Left lung (tissue), 10 donors: ENCODE results near the gene TMCC3. TPM values are rescaled to one million over a fixed set of nuclear protein-coding genes. Genes with fewer than 3 reads are reported as not detected.
A peak's percentile ranks its signal among the peaks of the same experiment; 100 is the strongest.

Experiments used
- ATAC-seq: fragments of 200-7000 bp; cut with Tn5 transposase; one replicate; pipeline ENCODE4 v1.9.1; 2020; ENCODE audit warnings: moderate library complexity
- DNase-seq, 4 donors: peaks; one replicate each; pipeline ENCODE4 v3.0.0-alpha.2; 2013 to 2020
- H3K27ac ChIP-seq, 2 donors: fragments of 200-600 bp; sonication (generic) in 1 of 2; one replicate each; pipeline versions ENCODE4 v1.5.0 to v1.8.0; 2020 to 2021
- H3K27me3 ChIP-seq, 2 donors: fragments of 200-600 bp; sonication (generic) in 1 of 2; one replicate each; pipeline versions ENCODE4 v1.5.0 to v1.8.0; 2020 to 2021
- H3K36me3 ChIP-seq, 2 donors: fragments of 200-600 bp; sonication (generic) in 1 of 2; one replicate each; pipeline versions ENCODE4 v1.5.0 to v1.8.0; 2020 to 2021
- H3K4me1 ChIP-seq, 2 donors: fragments of 200-600 bp; one replicate each; pipeline ENCODE4 v1.8.0; 2021
- H3K4me3 ChIP-seq, 2 donors: fragments of 200-600 bp; sonication (generic) in 1 of 2; one replicate each; pipeline versions ENCODE4 v1.5.0 to v1.8.0; 2020 to 2021; ENCODE audit warnings: mild to moderate bottlenecking in 1 of 2
- H3K9me3 ChIP-seq, 2 donors: fragments of 200-600 bp; sonication (generic) in 1 of 2; one replicate each; pipeline versions ENCODE4 v1.5.0 to v1.8.0; 2020 to 2021
- intact Hi-C, 2 donors: fragments of 100-400 bp; cut with DNase I; formaldehyde crosslinking; loops; one replicate each; pipeline versions ENCODE4 v1.11.2 to v1.14.2; 2022
- polyA plus RNA-seq, 6 donors: library from polyadenylated mRNA; unstranded; fragments of 120-200 nt; gene quantifications; one replicate each; pipeline ENCODE4 v1.2.1, GENCODE V29; 2013; ENCODE audit not compliant: insufficient read length in 6 of 6
- total RNA-seq, 2 donors: library from RNA; stranded (reverse); fragmentation: NEBNext Ultra II Directional; extraction: Animal tissue kit (Norgen Biotek cat#: 25700); gene quantifications; one replicate each; pipeline ENCODE4 v1.2.1, GENCODE V29; 2021
- TF ChIP-seq, protein P1 (sequence below), 2 donors: fragments of 200-600 bp; sonication (generic) in 1 of 2; IDR thresholded peaks; one replicate each; pipeline versions ENCODE4 v1.5.0 to v1.8.0; 2021; ENCODE audit warnings: antibody characterized with exemption in 2 of 2
- donor health status: DM: no; HTN: yes; CAD: no.
- donor health status: DM: no; HTN: no; CAD: no.

TMCC3 gene
- total and polyA plus RNA-seq, 8 donors = 3.7 to 11.4 (median 6.8) TPM

DNA sequence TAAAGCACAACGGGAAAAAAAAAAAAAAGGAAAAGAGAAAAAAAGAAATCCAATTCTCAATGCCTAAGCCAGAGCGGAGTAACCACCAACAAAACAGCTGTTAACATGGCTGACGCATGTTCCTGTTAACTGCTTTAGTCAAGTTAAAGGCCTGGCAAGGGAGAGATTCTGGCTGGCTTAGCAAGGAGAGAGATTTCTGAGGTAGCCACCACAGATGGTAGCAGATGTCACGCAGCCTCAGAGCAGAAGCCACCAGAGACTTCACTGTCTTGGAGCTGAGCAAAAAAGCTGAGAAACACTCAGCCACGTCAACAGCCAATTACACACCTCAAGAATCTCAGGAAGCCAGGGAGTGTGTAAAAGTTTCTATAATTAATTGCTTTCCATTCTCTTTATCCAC is 87.1 kb downstream of the TMCC3 start:
- ATAC-seq = no peak
- Histone ChIP-seq H3K27me3 (no peaks in the 10 kb centered on the region), H3K4me1 (no peaks in the 10 kb centered on the region), H3K27ac (no peak overlapping the region), H3K4me3 (no peak overlapping the region), H3K9me3 (no peaks in the 10 kb centered on the region), H3K36me3 (no peaks in the 10 kb centered on the region)
- no peak for DNase-seq
- intact Hi-C loops = no loop called here
- TF ChIP-seq, protein P1, sequence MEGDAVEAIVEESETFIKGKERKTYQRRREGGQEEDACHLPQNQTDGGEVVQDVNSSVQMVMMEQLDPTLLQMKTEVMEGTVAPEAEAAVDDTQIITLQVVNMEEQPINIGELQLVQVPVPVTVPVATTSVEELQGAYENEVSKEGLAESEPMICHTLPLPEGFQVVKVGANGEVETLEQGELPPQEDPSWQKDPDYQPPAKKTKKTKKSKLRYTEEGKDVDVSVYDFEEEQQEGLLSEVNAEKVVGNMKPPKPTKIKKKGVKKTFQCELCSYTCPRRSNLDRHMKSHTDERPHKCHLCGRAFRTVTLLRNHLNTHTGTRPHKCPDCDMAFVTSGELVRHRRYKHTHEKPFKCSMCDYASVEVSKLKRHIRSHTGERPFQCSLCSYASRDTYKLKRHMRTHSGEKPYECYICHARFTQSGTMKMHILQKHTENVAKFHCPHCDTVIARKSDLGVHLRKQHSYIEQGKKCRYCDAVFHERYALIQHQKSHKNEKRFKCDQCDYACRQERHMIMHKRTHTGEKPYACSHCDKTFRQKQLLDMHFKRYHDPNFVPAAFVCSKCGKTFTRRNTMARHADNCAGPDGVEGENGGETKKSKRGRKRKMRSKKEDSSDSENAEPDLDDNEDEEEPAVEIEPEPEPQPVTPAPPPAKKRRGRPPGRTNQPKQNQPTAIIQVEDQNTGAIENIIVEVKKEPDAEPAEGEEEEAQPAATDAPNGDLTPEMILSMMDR (IDR thresholded peaks at IDR 0.05) = no peak

DNA sequence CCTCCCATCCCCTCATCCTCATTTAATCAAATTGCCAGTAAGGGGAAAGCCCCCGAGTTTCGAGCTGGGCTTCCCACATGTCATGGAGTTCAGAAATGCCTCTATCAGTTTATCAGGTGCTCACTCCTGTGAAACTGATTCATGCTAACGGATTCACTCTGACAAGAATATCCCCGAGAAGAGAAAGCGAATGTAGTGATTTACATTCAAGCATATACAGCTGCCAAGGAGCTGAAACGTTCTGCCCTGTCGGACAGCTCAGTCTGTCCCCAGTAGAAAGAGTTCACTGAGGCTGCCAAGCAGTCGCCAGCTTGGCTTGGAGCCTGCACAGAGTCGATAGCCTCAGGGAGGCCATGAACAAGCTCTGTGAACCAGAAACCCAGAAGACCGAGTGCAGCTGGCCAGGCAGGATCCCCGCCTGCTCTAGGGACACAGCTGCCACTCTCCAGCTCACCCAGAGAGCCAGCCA is 88.4 kb downstream of the TMCC3 start:
- TF ChIP-seq, protein P1 (IDR thresholded peaks at IDR 0.05) = no peak
- Histone ChIP-seq H3K27ac (no peak overlapping the region), H3K36me3 (no peaks in the 10 kb centered on the region), H3K27me3 (no peaks in the 10 kb centered on the region), H3K9me3 (peaks cover 0 to under 1% of the 10 kb centered on the region in 2 donors), H3K4me1 (no peaks in the 10 kb centered on the region), H3K4me3 (no peak overlapping the region)
- intact Hi-C loops = no loop called here
- no peak for ATAC-seq
- DNase-seq = no peak

GRCh38 chr12:94560431-94561221 is 89.7 kb downstream of the TMCC3 start:
- intact Hi-C loops = no loop called here
- no peaks in the 10 kb centered on the region for H3K36me3 ChIP-seq
- ATAC-seq = peak; percentile 61
- H3K9me3 ChIP-seq = peaks cover 0 to 3% of the 10 kb centered on the region in 2 donors
- peak in 1 of 4 donors; percentile 36 for DNase-seq
- no peaks in the 10 kb centered on the region for H3K27me3 ChIP-seq
- no peak overlapping the region for H3K4me3 ChIP-seq
- H3K4me1 ChIP-seq = no peaks in the 10 kb centered on the region
- H3K27ac ChIP-seq = no peak overlapping the region
- TF ChIP-seq, protein P1 (IDR thresholded peaks at IDR 0.05) = no peak

- Histone ChIP-seq H3K4me3 (no peak overlapping the region), H3K27ac (no peak overlapping the region), H3K27me3 (no peaks in the 10 kb centered on the region), H3K36me3 (no peaks in the 10 kb centered on the region), H3K4me1 (no peaks in the 10 kb centered on the region), H3K9me3 (peaks cover 0 to 3% of the 10 kb centered on the region in 2 donors)
- no peak for DNase-seq
- TF ChIP-seq, protein P1 (IDR thresholded peaks at IDR 0.05) = no peak
- ATAC-seq = no peak
- intact Hi-C loops = no loop called here
Observed at GRCh38 chr12:94558612-94559011, 91.7 kb downstream of the TMCC3 start.

DNA sequence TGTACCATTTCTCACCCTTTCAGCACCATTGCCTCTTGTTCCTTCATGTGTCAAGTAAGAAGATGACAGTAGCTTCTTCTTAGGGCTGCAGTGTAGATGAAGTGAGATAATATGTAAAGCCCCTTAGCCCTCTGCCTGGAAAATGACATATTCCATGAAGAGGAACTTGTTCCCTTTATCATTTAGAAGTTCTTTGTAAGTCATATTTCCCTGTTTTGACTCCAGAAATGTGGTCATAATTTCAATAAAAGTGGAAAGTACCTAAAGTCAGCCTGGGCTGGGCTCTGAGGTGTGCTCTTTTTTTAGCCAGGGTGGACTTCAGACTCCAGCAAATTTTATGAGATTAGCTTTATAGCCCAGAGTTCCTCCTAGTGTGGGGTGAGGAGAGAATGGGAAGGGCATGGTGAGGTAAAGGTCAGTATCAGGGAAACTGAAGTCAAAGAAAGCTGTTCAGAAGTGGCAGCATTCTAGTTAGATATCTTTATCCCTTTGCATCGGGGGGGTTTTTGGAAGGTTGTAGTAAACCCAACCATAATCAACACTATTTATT is 92.5 kb downstream of the TMCC3 start:
- Histone ChIP-seq H3K4me1 (no peaks in the 10 kb centered on the region), H3K27ac (no peak overlapping the region), H3K9me3 (peaks cover 0 to 3% of the 10 kb centered on the region in 2 donors), H3K36me3 (no peaks in the 10 kb centered on the region), H3K4me3 (no peak overlapping the region), H3K27me3 (no peaks in the 10 kb centered on the region)
- ATAC-seq (no peak), DNase-seq (no peak)
- TF ChIP-seq, protein P1 (IDR thresholded peaks at IDR 0.05) = no peak
- intact Hi-C loops = no loop called here
